Activated CD4-positive, alpha-beta T cell treated with anti-CD3 and anti-CD28 coated beads for 36 hours (primary cell): Measurements from ENCODE around the gene MCM3. TPM values are rescaled to one million over a fixed set of nuclear protein-coding genes. Genes with fewer than 3 reads are reported as not detected.

Source experiments
- ATAC-seq: fragments of 200-7000 bp; cut with Tn5 transposase; one replicate; pipeline ENCODE4 v1.10.0; 2021; ENCODE audit warnings: mild to moderate bottlenecking, moderate library complexity
- CTCF ChIA-PET: fragments of 350-600 bp; sonication (Branson Sonifier 250); formaldehyde crosslinking; loops from one replicate; lab custom pipeline; 2021; ENCODE audit warnings: antibody characterized with exemption; lab: Charles Lee
- POLR2A ChIA-PET: fragments of 350-600 bp; sonication (Branson Sonifier 250); formaldehyde crosslinking; loops from one replicate; lab custom pipeline; 2021; ENCODE audit warnings: antibody characterized with exemption, inconsistent platforms; lab: Charles Lee
- DNase-seq: peaks from one replicate; pipeline ENCODE4 v3.0.0-alpha.2; 2020
- H3K27ac Mint-ChIP-seq: one replicate; pipeline ENCODE4 v1.8.0; 2021; ENCODE audit warnings: mixed read lengths
- H3K27me3 Mint-ChIP-seq: one replicate; pipeline ENCODE4 v1.8.0; 2021; ENCODE audit warnings: mixed read lengths
- H3K36me3 Mint-ChIP-seq: one replicate; pipeline ENCODE4 v1.8.0; 2021; ENCODE audit warnings: low read depth, mixed read lengths
- H3K4me1 Mint-ChIP-seq: one replicate; pipeline ENCODE4 v1.8.0; 2021; ENCODE audit warnings: mixed read lengths
- H3K4me3 Mint-ChIP-seq: one replicate; pipeline ENCODE4 v1.8.0; 2021; ENCODE audit warnings: mild to moderate bottlenecking, moderate library complexity, mixed read lengths
- H3K9me3 Mint-ChIP-seq: one replicate; pipeline ENCODE4 v1.8.0; 2021; ENCODE audit warnings: low read depth, mixed read lengths
- intact Hi-C, 2 experiments: fragments of 100-400 bp; cut with DNase I in 1 of 2; cut with micrococcal nuclease in 1 of 2; formaldehyde crosslinking; loops; one replicate each; pipeline versions ENCODE4 v1.14.2 to v1.15.1; 2022 to 2024; cut with DNase I, micrococcal nuclease
- total RNA-seq, 2 experiments: library from RNA; stranded (reverse); gene quantifications; one replicate each; pipeline ENCODE4 v1.2.3, GENCODE V29; 2021

The MCM3 gene
- total RNA-seq, 2 experiments from 2014 or later = 276 to 279 TPM

- peaks cover 39% of the 10 kb centered on the region for H3K4me1 Mint-ChIP-seq
- no peak overlapping the region for H3K27ac Mint-ChIP-seq
- no peak for DNase-seq
- no peaks in the 10 kb centered on the region for H3K36me3 Mint-ChIP-seq
- intact Hi-C loops = loop anchor here in 1 of 2 experiments (1.0 kb wide), 1 partner anchor 73 kb away; no protein-coding TSS in a partner anchor
- H3K27me3 Mint-ChIP-seq = peaks cover 26% of the 10 kb centered on the region
- H3K9me3 Mint-ChIP-seq = no peaks in the 10 kb centered on the region
- H3K4me3 Mint-ChIP-seq = no peak overlapping the region
- ATAC-seq = no peak
- CTCF ChIA-PET = interaction anchor here (0.8 to 2.2 kb wide), 12 partner anchors 8 to 165 kb away, joined by 3 to 10 read pairs (median 3); no protein-coding TSS in a partner anchor
- POLR2A ChIA-PET = no interaction called here
Observed at GRCh38 chr6:52230685-52231084, 53.9 kb downstream of the MCM3 start.

GRCh38 chr6:52227495-52227894, 57.0 kb downstream of the MCM3 start:
- H3K36me3 Mint-ChIP-seq = no peaks in the 10 kb centered on the region
- POLR2A ChIA-PET = no interaction called here
- ATAC-seq (peak; percentile 95), DNase-seq (peak; percentile 88)
- H3K27ac Mint-ChIP-seq = no peak overlapping the region
- intact Hi-C loops = loop anchor here (1.0 to 5.0 kb wide), 9 partner anchors 14 to 165 kb away; no protein-coding TSS in a partner anchor
- H3K9me3 Mint-ChIP-seq = no peaks in the 10 kb centered on the region
- no peak overlapping the region for H3K4me3 Mint-ChIP-seq
- H3K27me3 Mint-ChIP-seq = peaks cover 41% of the 10 kb centered on the region
- H3K4me1 Mint-ChIP-seq = peaks cover 35% of the 10 kb centered on the region
- CTCF ChIA-PET = interaction anchor here (1.1 kb wide), 2 partner anchors 33 to 55 kb away, joined by 3 to 4 read pairs; no protein-coding TSS in a partner anchor

GRCh38 chr6:52221302-52221701, 63.2 kb downstream of the MCM3 start:
- H3K36me3 Mint-ChIP-seq = no peaks in the 10 kb centered on the region
- no peaks in the 10 kb centered on the region for H3K9me3 Mint-ChIP-seq
- peaks cover 29% of the 10 kb centered on the region for H3K27me3 Mint-ChIP-seq
- H3K4me1 Mint-ChIP-seq = peaks cover 12% of the 10 kb centered on the region
- peak; percentile 89 for ATAC-seq
- no peak overlapping the region for H3K27ac Mint-ChIP-seq
- no peak overlapping the region for H3K4me3 Mint-ChIP-seq
- DNase-seq = peak; percentile 66
- intact Hi-C loops = no loop called here
- ChIA-PET CTCF (interaction anchor here (0.8 to 1.1 kb wide), 3 partner anchors 9 to 130 kb away, joined by 3 read pairs; no protein-coding TSS in a partner anchor), POLR2A (interaction anchor here (0.7 kb wide), 1 partner anchor 11 kb away, joined by 4 read pairs; no protein-coding TSS in a partner anchor)

- DNase-seq (no peak), ATAC-seq (no peak)
- Mint-ChIP-seq H3K4me1 (peaks cover 15% of the 10 kb centered on the region), H3K4me3 (no peak overlapping the region), H3K27me3 (peaks cover 7% of the 10 kb centered on the region), H3K9me3 (no peaks in the 10 kb centered on the region), H3K36me3 (no peaks in the 10 kb centered on the region), H3K27ac (no peak overlapping the region)
- intact Hi-C loops = no loop called here
- CTCF ChIA-PET = no interaction called here
- POLR2A ChIA-PET = no interaction called here
Observed at GRCh38 chr6:52217761-52218160, 66.8 kb downstream of the MCM3 start.

GRCh38 chr6:52216932-52217575, 67.5 kb downstream of the MCM3 start:
- POLR2A ChIA-PET = no interaction called here
- Mint-ChIP-seq H3K27me3 (peaks cover 7% of the 10 kb centered on the region), H3K4me3 (no peak overlapping the region), H3K4me1 (peaks cover 18% of the 10 kb centered on the region), H3K9me3 (no peaks in the 10 kb centered on the region), H3K36me3 (no peaks in the 10 kb centered on the region), H3K27ac (no peak overlapping the region)
- no peak for ATAC-seq
- CTCF ChIA-PET = interaction anchor here (1.4 to 1.7 kb wide), 2 partner anchors 47 to 183 kb away, joined by 3 read pairs; no protein-coding TSS in a partner anchor
- intact Hi-C loops = no loop called here
- DNase-seq = no peak

- ATAC-seq = no peak
- intact Hi-C loops = no loop called here
- no peaks in the 10 kb centered on the region for H3K9me3 Mint-ChIP-seq
- DNase-seq = no peak
- no peak overlapping the region for H3K27ac Mint-ChIP-seq
- H3K36me3 Mint-ChIP-seq = no peaks in the 10 kb centered on the region
- peaks cover 9% of the 10 kb centered on the region for H3K27me3 Mint-ChIP-seq
- POLR2A ChIA-PET = no interaction called here
- peaks cover 11% of the 10 kb centered on the region for H3K4me1 Mint-ChIP-seq
- CTCF ChIA-PET = interaction anchor here (1.4 to 1.7 kb wide), 2 partner anchors 48 to 184 kb away, joined by 3 read pairs; no protein-coding TSS in a partner anchor
- H3K4me3 Mint-ChIP-seq = no peak overlapping the region
Observed at GRCh38 chr6:52215787-52216186, 68.8 kb downstream of the MCM3 start.

Other genes with a start within 250 kb of the MCM3 start
- gene PKHD1, start 197.1 kb downstream of the MCM3 start, total RNA-seq = under 1 TPM; 0.02 to 0.04 TPM
- 10 to 100 TPM in 1 of 2 experiments, 1 to 10 TPM in 1; 9.1 to 11.9 TPM for gene IL17A, start 98.4 kb downstream of the MCM3 start, total RNA-seq
- gene IL17F, start 40.2 kb downstream of the MCM3 start, total RNA-seq = 100 to 1,000 TPM; 155 to 157 TPM
- gene PAQR8, start 77.4 kb upstream of the MCM3 start, total RNA-seq = 1 to 10 TPM; 9.0 to 9.1 TPM
- gene EFHC1, start 135.6 kb upstream of the MCM3 start, total RNA-seq = 1 to 10 TPM; 2.2 to 3.6 TPM